HL-60 (cell line): ENCODE results near the gene FAM227B.

ENCODE experiments used
- CTCF ChIP-seq: IDR thresholded peaks from one replicate; pipeline ENCODE4 v1.5.1; 2011; ENCODE audit warnings: low read length, control low read depth, inconsistent platforms; ENCODE audit not compliant: insufficient read depth
- GABPA ChIP-seq: IDR thresholded peaks from 2 replicates; pipeline ENCODE4 v1.6.1; 2012; ENCODE audit warnings: low read depth
- POLR2AphosphoS5 ChIP-seq: IDR thresholded peaks from 2 replicates; pipeline ENCODE4 v1.6.1; 2012; ENCODE audit warnings: low read depth
- REST ChIP-seq: IDR thresholded peaks from 2 replicates; pipeline ENCODE4 v1.6.1; 2012; ENCODE audit warnings: low read depth; ENCODE audit not compliant: insufficient replicate concordance
- SPI1 ChIP-seq: IDR thresholded peaks from 2 replicates; pipeline ENCODE4 v1.6.1; 2012; ENCODE audit warnings: low read depth, mild to moderate bottlenecking, borderline replicate concordance

GRCh38 chr15:49625460-49626036 lies 4.9 kb upstream of the FAM227B start:
- TF ChIP-seq CTCF (no peak), POLR2AphosphoS5 (no peak), REST (no peak), SPI1 (no peak), GABPA (no peak)
